SW 1271 (cell line): ENCODE data around the gene ADCK1.
"Not testable (repeated sequence)": the region's sequence is repeated elsewhere in the genome, so short reads cannot be mapped to it uniquely, and the experiment has no call there.

Experiments
- DNase-seq, 2 experiments: peaks; one replicate each; lab custom pipeline; 2025; lab: John Stamatoyannopoulos, UW

The ADCK1 gene

GRCh38 chr14:77902811-77903210, 102.9 kb downstream of the ADCK1 start:
- DNase-seq, result no peak

GRCh38 chr14:77903221-77903620, 103.3 kb downstream of the ADCK1 start:
- DNase-seq, result no peak

- DNase-seq, result no peak
Observed at GRCh38 chr14:77903937-77904617, 104.2 kb downstream of the ADCK1 start.

- DNase-seq, result no peak
Observed at GRCh38 chr14:77906446-77906845, 106.5 kb downstream of the ADCK1 start.

- DNase-seq, result no peak
Observed at GRCh38 chr14:77908847-77909246, 108.9 kb downstream of the ADCK1 start.

- DNase-seq, result no peak
Observed at GRCh38 chr14:77909911-77910310, 110.0 kb downstream of the ADCK1 start.

- no peak for DNase-seq
Observed at GRCh38 chr14:77910506-77910905, 110.6 kb downstream of the ADCK1 start.

- DNase-seq, result no peak
Observed at GRCh38 chr14:77911356-77911755, 111.4 kb downstream of the ADCK1 start.

- no peak for DNase-seq
Observed at GRCh38 chr14:77912754-77913556, 113.0 kb downstream of the ADCK1 start.

GRCh38 chr14:77914073-77914721, 114.3 kb downstream of the ADCK1 start:
- DNase-seq, result no peak

- not testable (repeated sequence) for DNase-seq
Observed at GRCh38 chr14:77915390-77915789, 115.5 kb downstream of the ADCK1 start.

- DNase-seq, result no peak
Observed at GRCh38 chr14:77917491-77918201, 117.7 kb downstream of the ADCK1 start.

GRCh38 chr14:77918448-77918847, 118.5 kb downstream of the ADCK1 start:
- no peak for DNase-seq

GRCh38 chr14:77920312-77920711, 120.4 kb downstream of the ADCK1 start:
- DNase-seq, result no peak

- no peak for DNase-seq
Observed at GRCh38 chr14:77921818-77922217, 121.9 kb downstream of the ADCK1 start.

- no peak for DNase-seq
Observed at GRCh38 chr14:77923131-77923936, 123.4 kb downstream of the ADCK1 start.

- DNase-seq, result no peak
Observed at GRCh38 chr14:77924141-77924948, 124.4 kb downstream of the ADCK1 start.

- DNase-seq, result no peak
Observed at GRCh38 chr14:77926942-77927341, 127.0 kb downstream of the ADCK1 start.

GRCh38 chr14:77931441-77931840, 131.5 kb downstream of the ADCK1 start:
- no peak for DNase-seq

- DNase-seq, result no peak
Observed at GRCh38 chr14:77936138-77936639, 136.3 kb downstream of the ADCK1 start.
